ENCODE measurements around the gene ZBTB7B.

DNA sequence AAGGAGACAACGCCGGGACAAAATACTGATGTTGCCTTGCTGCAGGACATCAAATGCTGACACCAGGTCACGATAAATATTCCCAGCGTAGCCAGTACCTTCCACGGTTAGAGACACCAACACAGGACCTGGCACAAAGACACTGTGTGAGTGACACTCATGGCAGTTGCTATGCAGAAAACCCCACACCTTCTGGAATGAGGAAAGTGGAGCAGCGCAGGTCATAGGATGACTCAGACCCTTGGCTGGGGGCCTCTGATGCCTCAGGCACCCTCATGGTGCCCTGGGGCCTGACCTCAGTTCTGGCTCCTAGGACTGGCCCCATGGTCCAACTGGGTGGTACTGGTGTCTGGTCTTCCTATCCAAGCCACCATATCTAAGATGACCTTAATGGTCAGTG, 24.0 kb downstream of the ZBTB7B start:
- TF ChIP-seq GATA3 (IDR thresholded peaks at IDR 0.05; ENCODE audit: low read depth, low read length) (no peak), GATA2 (IDR thresholded peaks at IDR 0.05; ENCODE audit: low read depth, low read length) (no peak)

All from SH-SY5Y (cell line).